ENCODE data around the gene ANKRD11.
"Not testable (repeated sequence)": the region's sequence is repeated elsewhere in the genome, so short reads cannot be mapped to it uniquely, and the experiment has no call there.

Gene ANKRD11

DNA sequence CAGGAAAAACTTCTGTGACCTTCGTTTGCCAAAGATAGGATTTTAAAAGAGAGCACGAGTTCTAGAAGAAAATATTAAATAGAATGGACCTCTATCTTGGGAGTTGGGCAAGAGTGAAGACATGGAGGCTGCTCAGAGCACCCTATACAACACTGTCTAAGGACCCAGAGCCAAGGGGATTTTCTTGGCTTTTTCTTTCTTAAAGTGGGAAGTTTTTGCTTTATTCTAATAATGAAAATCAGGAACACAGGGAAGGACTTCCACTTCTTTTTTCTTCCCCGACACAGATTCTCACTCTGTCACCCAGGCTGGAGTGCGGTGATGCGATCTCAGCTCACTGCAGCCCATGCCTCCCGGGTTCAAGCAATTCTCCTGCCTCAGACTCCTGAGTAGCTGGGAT is 178.7 kb downstream of the ANKRD11 start:
- DNase-seq, result no peak

DNA sequence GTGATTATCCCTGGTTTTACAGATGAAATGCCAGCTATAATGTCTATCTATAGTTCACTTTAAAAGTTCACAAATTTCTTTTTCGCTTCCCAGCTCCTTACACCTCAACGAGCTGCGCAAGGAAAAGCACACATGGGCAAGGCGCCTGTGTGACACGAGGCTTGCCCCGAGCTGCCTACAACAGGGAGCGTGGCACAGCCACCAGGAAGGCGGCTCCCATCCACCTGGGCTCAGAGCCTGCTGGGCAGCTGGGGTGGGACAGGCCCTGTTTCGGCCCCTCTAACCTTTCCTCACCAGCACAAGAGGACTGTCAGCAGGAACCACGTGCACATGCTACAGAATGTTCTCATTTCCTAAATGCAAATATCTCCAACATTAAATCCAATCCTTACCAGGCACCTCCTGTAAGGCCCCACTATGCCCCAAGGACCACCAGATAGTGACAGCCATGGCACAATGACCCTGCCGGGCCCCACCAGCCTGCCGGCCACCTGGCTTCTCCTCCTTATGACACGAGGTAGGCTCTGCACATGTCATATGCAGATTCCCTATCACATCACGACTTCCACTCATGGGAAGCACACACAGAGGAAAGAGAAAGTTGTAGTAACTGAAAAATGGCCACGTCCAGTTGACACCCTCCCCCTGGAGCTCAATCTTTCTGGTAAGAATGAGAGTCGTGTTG is 180.8 kb downstream of the ANKRD11 start:
- DNase-seq, result no peak

- DNase-seq, result no peak
These were observed 181.7 kb downstream of the ANKRD11 start for GRCh38 chr16:89308391-89309333.

DNA sequence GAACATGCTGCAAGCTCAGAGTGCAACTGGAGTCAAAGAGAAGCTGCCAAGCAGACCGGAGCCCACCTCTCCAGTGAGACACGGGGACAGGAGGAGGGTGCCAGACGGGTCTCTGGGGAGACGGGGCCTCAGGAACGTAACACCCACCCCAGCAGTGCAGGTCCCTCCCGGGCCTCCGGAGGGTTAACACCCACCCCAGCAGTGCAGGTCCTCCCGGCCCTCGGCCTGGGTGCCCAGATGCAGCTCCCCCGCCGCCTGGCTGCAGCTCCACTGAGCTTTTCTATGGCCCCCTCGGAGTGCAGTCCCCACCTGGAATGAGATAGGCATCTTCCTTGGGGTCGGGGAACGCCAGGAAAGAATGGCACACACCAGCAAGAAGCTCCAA is 182.9 kb downstream of the ANKRD11 start:
- no peak for DNase-seq

DNA sequence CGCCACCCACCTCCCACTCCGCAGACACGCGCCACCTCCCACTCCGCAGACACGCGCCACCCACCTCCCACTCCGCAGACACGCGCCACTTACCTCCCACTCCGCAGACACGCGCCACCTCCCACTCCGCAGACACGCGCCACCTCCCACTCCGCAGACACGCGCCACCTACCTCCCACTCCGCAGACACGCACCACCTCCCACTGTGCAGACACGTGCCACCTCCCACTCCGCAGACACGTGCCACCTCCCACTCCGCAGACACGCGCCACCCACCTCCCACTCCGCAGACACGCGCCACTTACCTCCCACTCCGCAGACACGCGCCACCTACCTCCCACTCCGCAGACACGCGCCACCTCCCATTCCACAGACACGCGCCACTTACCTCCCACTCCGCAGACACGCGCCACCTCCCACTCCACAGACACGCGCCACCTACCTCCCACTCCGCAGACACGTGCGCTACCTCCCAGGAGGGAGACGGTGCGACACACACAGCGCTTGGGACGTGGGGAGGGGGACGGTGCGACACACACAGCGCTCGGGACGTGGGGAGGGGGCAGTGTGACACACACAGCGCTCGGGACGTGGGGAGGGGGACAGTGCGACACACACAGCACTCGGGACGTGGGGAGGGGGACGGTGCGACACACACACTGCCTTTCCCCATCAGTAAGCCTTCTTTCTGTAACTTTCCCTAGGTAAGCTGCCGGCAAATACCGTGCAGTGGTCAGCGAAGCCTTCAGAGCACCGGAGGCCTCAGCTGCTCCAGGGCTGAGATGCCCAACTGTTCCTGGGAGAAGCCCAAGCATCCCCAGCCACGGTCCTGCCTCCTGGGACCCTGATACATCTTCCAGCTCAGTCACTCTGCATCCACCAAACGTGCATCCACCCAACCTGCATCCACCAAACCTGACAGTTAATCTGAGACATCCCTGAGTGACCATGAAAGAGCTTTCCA is 183.6 kb downstream of the ANKRD11 start:
- DNase-seq, result not testable (repeated sequence)

DNA sequence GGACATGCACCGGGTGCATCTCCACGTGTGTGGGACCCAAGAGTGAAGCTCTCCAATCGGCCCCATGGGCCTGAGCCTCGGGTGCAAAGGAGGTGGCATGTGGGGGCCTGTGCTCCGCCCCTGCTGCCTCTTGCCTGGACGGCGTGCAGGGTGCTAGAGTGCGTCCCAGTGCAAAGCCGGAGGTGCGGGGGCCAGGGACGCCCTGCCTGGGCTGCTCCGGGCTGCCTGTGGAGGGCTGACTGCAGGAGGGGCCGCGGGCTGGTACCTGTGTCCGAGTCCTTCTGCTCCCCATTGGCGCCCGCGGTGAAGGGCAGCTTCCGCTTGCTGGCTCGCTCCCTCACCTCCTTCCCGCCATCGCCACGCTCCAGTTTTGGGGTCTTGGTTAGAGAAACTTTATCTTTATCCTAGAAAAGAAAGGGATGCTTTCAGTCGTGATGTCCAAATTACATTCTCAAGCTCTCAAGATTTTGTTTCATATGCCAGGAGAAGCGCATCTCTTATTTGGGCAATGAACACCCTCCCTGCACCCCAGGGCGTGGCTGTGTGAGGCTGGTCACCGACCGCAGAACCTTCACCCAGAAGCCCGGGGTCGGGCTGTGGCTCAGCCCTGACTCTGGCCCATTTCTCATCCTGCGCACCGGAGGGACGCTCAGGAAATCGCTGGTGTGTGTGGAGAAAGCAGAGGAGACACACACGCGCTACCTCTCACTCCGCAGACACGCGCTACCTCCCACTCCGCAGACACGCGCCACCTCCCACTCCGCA is 185.2 kb downstream of the ANKRD11 start:
- no peak for DNase-seq

- no peak for DNase-seq
These were observed 186.0 kb downstream of the ANKRD11 start for GRCh38 chr16:89304181-89304851.

- no peak for DNase-seq
These were observed 186.7 kb downstream of the ANKRD11 start for GRCh38 chr16:89303617-89304016.

DNA sequence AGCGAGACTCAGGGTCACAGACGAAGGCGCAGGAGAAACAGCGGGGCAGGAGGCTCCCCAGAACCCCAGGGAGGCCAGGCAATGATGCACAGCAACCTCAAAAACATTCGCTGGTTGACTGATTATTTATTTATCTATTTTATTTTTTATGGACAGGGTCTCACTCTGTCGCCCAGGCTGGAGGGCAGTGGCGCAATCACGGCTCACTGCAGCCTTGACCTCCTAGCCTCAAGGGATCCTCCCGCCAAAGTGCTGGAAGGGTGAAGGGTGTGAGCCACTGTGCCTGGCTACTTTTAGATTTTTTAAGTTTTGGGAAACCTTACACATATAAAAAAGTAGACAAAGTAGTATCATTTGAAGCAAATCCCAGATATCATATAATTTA is 189.4 kb downstream of the ANKRD11 start:
- no peak for DNase-seq

GRCh38 chr16:89300311-89300975 is 189.9 kb downstream of the ANKRD11 start:
- DNase-seq, result no peak

- not testable (repeated sequence) for DNase-seq
These were observed 190.8 kb downstream of the ANKRD11 start for GRCh38 chr16:89299357-89300111.

- DNase-seq, result no peak
These were observed 191.6 kb downstream of the ANKRD11 start for GRCh38 chr16:89298623-89299225.

DNA sequence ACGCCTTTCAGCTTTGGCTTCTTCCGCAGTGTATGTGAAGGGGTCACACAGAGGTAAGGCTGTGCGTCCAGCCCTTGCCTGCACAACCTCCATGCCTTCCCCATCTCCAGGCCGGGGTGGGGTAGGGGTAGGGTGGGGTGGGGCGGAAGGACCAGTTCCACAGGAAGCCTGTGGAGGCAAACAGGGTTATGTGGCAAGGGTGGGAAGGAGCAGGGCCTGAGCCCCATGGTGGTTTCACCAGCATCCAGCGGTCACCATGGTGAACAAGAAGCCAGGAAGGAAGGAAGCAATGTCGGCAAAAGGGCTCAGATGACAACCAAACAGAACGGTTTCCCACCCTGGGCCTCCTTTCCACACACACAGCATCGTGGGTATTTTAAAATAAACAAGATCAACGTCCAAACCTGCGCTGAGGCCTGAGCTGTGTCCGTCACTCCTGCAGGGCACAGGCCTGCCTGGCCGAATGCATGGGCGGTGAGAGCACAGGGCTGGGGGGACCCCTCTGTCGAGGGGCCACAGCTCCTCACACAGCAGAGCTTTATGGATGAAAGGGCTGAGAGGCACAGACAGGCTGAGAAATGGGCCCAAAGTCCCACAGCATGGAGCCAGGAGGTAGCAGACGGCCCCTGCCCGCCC is 192.3 kb downstream of the ANKRD11 start:
- no peak for DNase-seq

DNA sequence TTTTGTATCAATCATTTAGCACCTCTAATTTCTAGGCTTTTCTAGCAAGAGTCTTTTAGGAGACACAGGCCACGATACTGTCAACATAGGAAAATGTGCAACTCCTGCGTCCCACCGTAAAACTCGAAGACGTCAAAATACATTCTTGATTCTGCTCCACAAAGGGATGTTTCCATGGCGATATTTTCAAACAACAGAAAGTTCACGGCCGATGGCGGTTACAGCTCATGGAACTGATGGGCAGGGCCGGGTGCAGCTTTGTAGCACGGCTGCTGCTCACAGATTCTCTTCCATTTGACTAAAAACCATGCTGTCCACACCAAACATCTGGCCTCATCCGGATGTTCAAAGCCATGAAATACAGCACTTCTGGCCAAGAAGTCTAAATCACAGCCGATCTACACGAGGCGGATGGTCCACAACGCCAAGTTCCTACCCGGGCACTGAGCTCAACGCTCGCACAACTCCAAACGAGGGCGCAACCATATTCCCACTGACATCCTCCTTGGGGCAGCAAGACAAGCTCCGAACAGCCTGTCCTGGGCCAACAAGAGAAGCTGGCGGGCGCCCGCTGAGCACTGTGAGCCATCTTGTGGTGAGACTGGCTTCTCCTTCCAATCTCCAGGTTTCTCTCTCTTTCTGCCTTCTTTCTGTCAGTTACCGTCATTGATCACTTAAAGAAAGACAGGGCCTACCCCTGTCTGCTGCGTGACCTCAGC is 193.0 kb downstream of the ANKRD11 start:
- DNase-seq, result no peak

- DNase-seq, result no peak
These were observed 194.4 kb downstream of the ANKRD11 start for GRCh38 chr16:89295915-89296314.

- no peak for DNase-seq
These were observed 195.1 kb downstream of the ANKRD11 start for GRCh38 chr16:89295071-89295900.

- no peak for DNase-seq
These were observed 195.9 kb downstream of the ANKRD11 start for GRCh38 chr16:89294486-89294885.
